Measurements from ENCODE around the gene IKZF1.

The IKZF1 gene

GRCh38 chr7:50302486-50303334 is 1.8 kb upstream of the IKZF1 start:
- Histone ChIP-seq H3K27ac (ENCODE audit: poor library complexity, severe bottlenecking) (no peak overlapping the region), H3K4me3 (ENCODE audit: severe bottlenecking) (no peak overlapping the region), H3K4me1 (ENCODE audit: insufficient read depth, poor library complexity, severe bottlenecking) (no peaks in the 10 kb centered on the region), H3K9me3 (ENCODE audit: severe bottlenecking) (no peaks in the 10 kb centered on the region), H3K36me3 (ENCODE audit: low read depth) (no peaks in the 10 kb centered on the region), H3K27me3 (ENCODE audit: insufficient read depth, poor library complexity, severe bottlenecking) (peaks cover 87% of the 10 kb centered on the region)
- no peak for TF ChIP-seq CTCF (IDR thresholded peaks at IDR 0.05; ENCODE audit: poor library complexity, severe bottlenecking)
- no peak for DNase-seq (ENCODE audit: low spot score)
- no peak for ATAC-seq (ENCODE audit: low read depth)

GRCh38 chr7:50303335-50304128 is 984 bp upstream of the IKZF1 start:
- Histone ChIP-seq H3K36me3 (ENCODE audit: low read depth) (no peaks in the 10 kb centered on the region), H3K4me1 (ENCODE audit: insufficient read depth, poor library complexity, severe bottlenecking) (no peaks in the 10 kb centered on the region), H3K4me3 (ENCODE audit: severe bottlenecking) (peak overlapping the region; percentile 20), H3K9me3 (ENCODE audit: severe bottlenecking) (no peaks in the 10 kb centered on the region), H3K27me3 (ENCODE audit: insufficient read depth, poor library complexity, severe bottlenecking) (peaks cover 89% of the 10 kb centered on the region), H3K27ac (ENCODE audit: poor library complexity, severe bottlenecking) (no peak overlapping the region)
- DNase-seq (ENCODE audit: low spot score) = no peak
- ATAC-seq (ENCODE audit: low read depth) = no peak
- no peak for TF ChIP-seq CTCF (IDR thresholded peaks at IDR 0.05; ENCODE audit: poor library complexity, severe bottlenecking)

- H3K9me3 ChIP-seq (ENCODE audit: severe bottlenecking) = no peaks in the 10 kb centered on the region
- no peak overlapping the region for H3K27ac ChIP-seq (ENCODE audit: poor library complexity, severe bottlenecking)
- peaks cover 83% of the 10 kb centered on the region for H3K27me3 ChIP-seq (ENCODE audit: insufficient read depth, poor library complexity, severe bottlenecking)
- no peaks in the 10 kb centered on the region for H3K4me1 ChIP-seq (ENCODE audit: insufficient read depth, poor library complexity, severe bottlenecking)
- no peaks in the 10 kb centered on the region for H3K36me3 ChIP-seq (ENCODE audit: low read depth)
- DNase-seq (ENCODE audit: low spot score) (no peak), ATAC-seq (ENCODE audit: low read depth) (0 out of 3 replicates have a peak, but pooled peaks have one; percentile 38)
- no peak overlapping the region for H3K4me3 ChIP-seq (ENCODE audit: severe bottlenecking)
- TF ChIP-seq CTCF (IDR thresholded peaks at IDR 0.05; ENCODE audit: poor library complexity, severe bottlenecking) = no peak
Measured at GRCh38 chr7:50304911-50305582, 531 bp downstream of the IKZF1 start.

- H3K4me3 ChIP-seq (ENCODE audit: severe bottlenecking) = no peak overlapping the region
Measured at GRCh38 chr7:50305583-50306493, 1.3 kb downstream of the IKZF1 start.

More at GRCh38 chr7:50305583-50306493, 1.3 kb downstream of the IKZF1 start:
- TF ChIP-seq CTCF (IDR thresholded peaks at IDR 0.05; ENCODE audit: poor library complexity, severe bottlenecking) = no peak
- Histone ChIP-seq H3K27ac (ENCODE audit: poor library complexity, severe bottlenecking) (no peak overlapping the region), H3K4me1 (ENCODE audit: insufficient read depth, poor library complexity, severe bottlenecking) (no peaks in the 10 kb centered on the region), H3K36me3 (ENCODE audit: low read depth) (no peaks in the 10 kb centered on the region), H3K9me3 (ENCODE audit: severe bottlenecking) (no peaks in the 10 kb centered on the region), H3K27me3 (ENCODE audit: insufficient read depth, poor library complexity, severe bottlenecking) (peaks cover 80% of the 10 kb centered on the region)
- ATAC-seq (ENCODE audit: low read depth) = no peak
- DNase-seq (ENCODE audit: low spot score) = no peak
